ENCODE data around the gene ESD.

DNA sequence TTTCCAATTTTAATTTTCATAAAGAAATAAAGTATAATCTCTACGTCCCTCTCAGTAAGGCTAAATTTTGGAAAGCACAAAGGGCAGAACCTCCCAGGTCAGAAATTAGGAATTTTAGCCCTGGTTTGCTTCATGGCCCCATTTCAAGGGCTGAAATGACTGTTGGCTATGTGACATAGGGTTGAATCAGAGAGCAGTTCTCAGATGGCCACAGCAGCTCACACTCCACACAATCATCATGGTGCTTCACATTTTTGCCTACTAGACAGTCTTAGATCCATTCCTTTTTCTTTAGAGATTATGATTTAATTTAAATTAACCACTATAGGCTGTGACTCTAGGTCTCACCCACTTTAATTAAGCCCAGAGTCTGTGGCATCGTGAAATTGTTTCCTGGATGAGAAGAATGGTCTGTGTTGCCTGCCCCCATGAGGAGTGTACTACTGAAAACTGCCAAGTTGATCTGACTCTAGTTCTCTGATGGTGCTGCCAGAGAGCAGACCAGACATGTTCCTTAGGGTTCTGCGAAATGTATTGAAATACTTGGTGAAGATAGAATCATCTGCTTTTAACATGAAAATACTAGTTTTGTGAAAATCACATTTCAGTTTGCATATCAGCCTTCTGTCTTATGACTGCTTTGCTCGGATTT is 57.4 kb downstream of the ESD start:
- TF ChIP-seq, protein P1, sequence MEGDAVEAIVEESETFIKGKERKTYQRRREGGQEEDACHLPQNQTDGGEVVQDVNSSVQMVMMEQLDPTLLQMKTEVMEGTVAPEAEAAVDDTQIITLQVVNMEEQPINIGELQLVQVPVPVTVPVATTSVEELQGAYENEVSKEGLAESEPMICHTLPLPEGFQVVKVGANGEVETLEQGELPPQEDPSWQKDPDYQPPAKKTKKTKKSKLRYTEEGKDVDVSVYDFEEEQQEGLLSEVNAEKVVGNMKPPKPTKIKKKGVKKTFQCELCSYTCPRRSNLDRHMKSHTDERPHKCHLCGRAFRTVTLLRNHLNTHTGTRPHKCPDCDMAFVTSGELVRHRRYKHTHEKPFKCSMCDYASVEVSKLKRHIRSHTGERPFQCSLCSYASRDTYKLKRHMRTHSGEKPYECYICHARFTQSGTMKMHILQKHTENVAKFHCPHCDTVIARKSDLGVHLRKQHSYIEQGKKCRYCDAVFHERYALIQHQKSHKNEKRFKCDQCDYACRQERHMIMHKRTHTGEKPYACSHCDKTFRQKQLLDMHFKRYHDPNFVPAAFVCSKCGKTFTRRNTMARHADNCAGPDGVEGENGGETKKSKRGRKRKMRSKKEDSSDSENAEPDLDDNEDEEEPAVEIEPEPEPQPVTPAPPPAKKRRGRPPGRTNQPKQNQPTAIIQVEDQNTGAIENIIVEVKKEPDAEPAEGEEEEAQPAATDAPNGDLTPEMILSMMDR (IDR thresholded peaks at IDR 0.05 in 2 of 3, conservative IDR thresholded peaks at IDR 0.05 in 1 of 3; ENCODE audit: control insufficient read depth in 2 of 3, extremely low read depth in 1 of 3, insufficient read depth in 1 of 3, low read depth in 3 of 3, low read length in 3 of 3) = no peak
- TF ChIP-seq POLR2AphosphoS5 (IDR thresholded peaks at IDR 0.05; ENCODE audit: low read length) = no peak
- TF ChIP-seq, protein P2, sequence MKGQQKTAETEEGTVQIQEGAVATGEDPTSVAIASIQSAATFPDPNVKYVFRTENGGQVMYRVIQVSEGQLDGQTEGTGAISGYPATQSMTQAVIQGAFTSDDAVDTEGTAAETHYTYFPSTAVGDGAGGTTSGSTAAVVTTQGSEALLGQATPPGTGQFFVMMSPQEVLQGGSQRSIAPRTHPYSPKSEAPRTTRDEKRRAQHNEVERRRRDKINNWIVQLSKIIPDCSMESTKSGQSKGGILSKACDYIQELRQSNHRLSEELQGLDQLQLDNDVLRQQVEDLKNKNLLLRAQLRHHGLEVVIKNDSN (IDR thresholded peaks at IDR 0.05; ENCODE audit: borderline replicate concordance, extremely low read length, insufficient read depth, low read depth, low read length) = no peak
